HCT116 (cell line): ENCODE results near the gene GCK.

Experiments used
- EZH2 ChIP-seq: fragments of 200-600 bp; sonication (generic); IDR thresholded peaks from 2 replicates; pipeline ENCODE4 v1.6.1; 2017; ENCODE audit warnings: antibody characterized with exemption, mixed run types
- EZH2phosphoT487 ChIP-seq: fragments of 200-600 bp; IDR thresholded peaks from 2 replicates; pipeline ENCODE4 v1.6.1; 2018; ENCODE audit warnings: antibody characterized with exemption, borderline replicate concordance
- FOSL1 ChIP-seq: IDR thresholded peaks from 2 replicates; pipeline ENCODE4 v1.6.1; 2012; ENCODE audit warnings: low read depth
- JUND ChIP-seq: IDR thresholded peaks from 2 replicates; pipeline ENCODE4 v1.6.1; 2012
- POLR2A ChIP-seq: IDR thresholded peaks from 2 replicates; pipeline ENCODE4 v1.7.0; 2011; ENCODE audit warnings: borderline replicate concordance; ENCODE audit not compliant: insufficient read depth, insufficient read length; ENCODE audit errors: extremely low read depth
- POLR2AphosphoS5 ChIP-seq: IDR thresholded peaks from 2 replicates; pipeline ENCODE4 v1.6.1; 2011; ENCODE audit warnings: mild to moderate bottlenecking, low read depth, low read length, moderate library complexity
- SRF ChIP-seq: IDR thresholded peaks from 2 replicates; pipeline ENCODE4 v1.6.1; 2012; ENCODE audit warnings: low read depth
- TCF7L2 ChIP-seq: IDR thresholded peaks from 2 replicates; pipeline ENCODE4 v1.7.0; 2011; ENCODE audit warnings: borderline replicate concordance, inconsistent platforms; ENCODE audit not compliant: insufficient read depth, insufficient read length; ENCODE audit errors: extremely low read depth
- YY1 ChIP-seq: IDR thresholded peaks from 2 replicates; pipeline ENCODE4 v1.6.1; 2011; ENCODE audit warnings: low read length, low read depth, moderate library complexity, mild to moderate bottlenecking; ENCODE audit not compliant: insufficient replicate concordance; ENCODE audit errors: extremely low read depth
- ZNF274 ChIP-seq: fragments of 200-500 bp; sonication (Bioruptor generic); IDR thresholded peaks from 2 replicates; pipeline ENCODE4 v1.6.1; 2014; ENCODE audit warnings: mild to moderate bottlenecking, low read depth, low read length, inconsistent platforms
- TF ChIP-seq, protein P1 (sequence below), 3 experiments: fragments of 200-600 bp in 1 of 3; sonication (generic) in 1 of 3; IDR thresholded peaks in 2 of 3; conservative IDR thresholded peaks in 1 of 3; 2 replicates each; pipeline ENCODE4 v1.5.1; 2012 to 2017; ENCODE audit warnings: low read depth in 2 of 3, low read length in 2 of 3, antibody characterized with exemption in 1 of 3, borderline replicate concordance in 1 of 3, control low read depth in 1 of 3, mild to moderate bottlenecking in 1 of 3, mixed read lengths in 1 of 3, mixed run types in 1 of 3, moderate library complexity in 1 of 3; ENCODE audit not compliant: insufficient read depth in 1 of 3
- TF ChIP-seq, protein P2 (sequence below): IDR thresholded peaks from 2 replicates; pipeline ENCODE4 v1.6.1; 2012
- TF ChIP-seq, protein P3 (sequence below): IDR thresholded peaks from 2 replicates; pipeline ENCODE4 v1.6.1; 2012

DNA sequence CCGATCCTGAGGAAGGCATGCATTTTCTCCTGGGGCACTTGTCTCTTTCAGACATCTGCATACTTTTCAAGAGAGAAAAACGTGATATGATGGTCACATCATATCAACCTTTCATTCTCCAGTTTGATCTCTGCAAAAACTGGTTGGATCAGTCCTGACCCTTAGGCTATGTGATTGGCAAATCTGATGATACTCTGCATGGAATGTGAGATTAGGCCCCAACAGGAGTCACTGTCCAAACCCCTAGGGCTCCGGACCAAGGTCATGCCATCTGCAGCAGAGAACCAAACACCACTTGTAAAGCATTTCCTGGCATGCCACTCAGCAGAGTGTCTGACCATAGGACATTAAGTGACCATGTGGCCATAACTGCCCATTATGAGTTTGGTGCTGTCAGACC lies 8.6 kb downstream of the GCK start:
- TF ChIP-seq, protein P1, sequence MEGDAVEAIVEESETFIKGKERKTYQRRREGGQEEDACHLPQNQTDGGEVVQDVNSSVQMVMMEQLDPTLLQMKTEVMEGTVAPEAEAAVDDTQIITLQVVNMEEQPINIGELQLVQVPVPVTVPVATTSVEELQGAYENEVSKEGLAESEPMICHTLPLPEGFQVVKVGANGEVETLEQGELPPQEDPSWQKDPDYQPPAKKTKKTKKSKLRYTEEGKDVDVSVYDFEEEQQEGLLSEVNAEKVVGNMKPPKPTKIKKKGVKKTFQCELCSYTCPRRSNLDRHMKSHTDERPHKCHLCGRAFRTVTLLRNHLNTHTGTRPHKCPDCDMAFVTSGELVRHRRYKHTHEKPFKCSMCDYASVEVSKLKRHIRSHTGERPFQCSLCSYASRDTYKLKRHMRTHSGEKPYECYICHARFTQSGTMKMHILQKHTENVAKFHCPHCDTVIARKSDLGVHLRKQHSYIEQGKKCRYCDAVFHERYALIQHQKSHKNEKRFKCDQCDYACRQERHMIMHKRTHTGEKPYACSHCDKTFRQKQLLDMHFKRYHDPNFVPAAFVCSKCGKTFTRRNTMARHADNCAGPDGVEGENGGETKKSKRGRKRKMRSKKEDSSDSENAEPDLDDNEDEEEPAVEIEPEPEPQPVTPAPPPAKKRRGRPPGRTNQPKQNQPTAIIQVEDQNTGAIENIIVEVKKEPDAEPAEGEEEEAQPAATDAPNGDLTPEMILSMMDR (IDR thresholded peaks at IDR 0.05 in 2 of 3, conservative IDR thresholded peaks at IDR 0.05 in 1 of 3; ENCODE audit: borderline replicate concordance in 1 of 3, insufficient read depth in 1 of 3, low read depth in 2 of 3, low read length in 2 of 3), result no peak
- no peak for TF ChIP-seq POLR2A
- TF ChIP-seq TCF7L2, result no peak
- TF ChIP-seq EZH2, result no peak
- no peak for TF ChIP-seq ZNF274
- TF ChIP-seq POLR2AphosphoS5, result no peak
- no peak for TF ChIP-seq EZH2phosphoT487
- TF ChIP-seq, protein P2, sequence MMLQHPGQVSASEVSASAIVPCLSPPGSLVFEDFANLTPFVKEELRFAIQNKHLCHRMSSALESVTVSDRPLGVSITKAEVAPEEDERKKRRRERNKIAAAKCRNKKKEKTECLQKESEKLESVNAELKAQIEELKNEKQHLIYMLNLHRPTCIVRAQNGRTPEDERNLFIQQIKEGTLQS, result no peak
- TF ChIP-seq JUND, result no peak
- no peak for TF ChIP-seq SRF
- no peak for TF ChIP-seq YY1
- TF ChIP-seq, protein P3, sequence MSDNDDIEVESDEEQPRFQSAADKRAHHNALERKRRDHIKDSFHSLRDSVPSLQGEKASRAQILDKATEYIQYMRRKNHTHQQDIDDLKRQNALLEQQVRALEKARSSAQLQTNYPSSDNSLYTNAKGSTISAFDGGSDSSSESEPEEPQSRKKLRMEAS, result no peak
- TF ChIP-seq FOSL1, result no peak
